Activated CD4-positive, alpha-beta T cell treated with anti-CD3 and anti-CD28 coated beads, Interleukin-2, Interleukin-4, amounts not matched to agents 100 ng/mL and 50 ng/mL, durations not matched to agents 16 hours and 8 hours (primary cell): ENCODE results near the gene PSME4.
A peak's percentile ranks its signal among the peaks of the same experiment; 100 is the strongest.
"Not testable (repeated sequence)": the region's sequence is repeated elsewhere in the genome, so short reads cannot be mapped to it uniquely, and the experiment has no call there.

Experiments
- DNase-seq: peaks from one replicate; pipeline ENCODE4 v3.0.0-alpha.2; 2020; ENCODE audit warnings: low spot score

PSME4 gene

DNA sequence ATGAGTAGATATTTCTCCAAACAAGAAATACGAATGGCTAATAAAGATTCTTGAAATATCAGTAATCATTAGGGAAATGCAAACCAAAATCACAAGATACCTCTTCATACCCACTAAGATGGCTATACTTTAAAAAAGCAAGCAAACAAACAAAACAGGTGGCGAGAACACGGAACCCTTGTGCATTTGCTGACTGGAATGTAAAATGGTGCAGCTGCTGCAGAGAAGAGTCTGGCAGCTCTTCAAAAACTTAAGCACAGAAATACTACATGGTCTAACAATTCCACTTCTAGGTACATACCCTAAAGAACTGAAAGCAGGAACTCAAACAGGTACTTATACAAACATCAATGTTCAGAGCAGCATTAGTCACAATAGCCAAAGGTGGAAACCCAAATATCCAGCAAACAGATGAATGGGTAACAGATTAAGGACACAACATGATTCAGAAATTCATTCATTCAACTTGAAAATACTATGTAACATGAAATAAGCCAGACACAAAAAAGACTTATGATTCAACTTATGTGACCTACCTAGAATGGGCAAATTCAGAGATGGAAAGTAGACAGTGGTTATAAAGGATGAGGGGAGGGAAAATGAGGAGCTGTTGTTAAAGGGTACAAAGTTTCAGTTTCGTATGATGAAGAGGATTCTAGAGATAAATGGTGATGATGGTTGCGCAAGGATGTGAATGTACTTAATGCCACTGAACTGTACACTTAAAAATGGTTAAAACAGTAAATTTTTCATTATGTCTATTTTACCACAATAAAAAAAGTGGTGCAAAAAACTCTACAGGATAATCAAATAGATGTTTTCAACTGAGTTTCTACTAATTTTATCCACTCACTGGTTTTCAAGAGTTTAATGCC, 84.2 kb downstream of the PSME4 start:
- peak; percentile 29 for DNase-seq

DNA sequence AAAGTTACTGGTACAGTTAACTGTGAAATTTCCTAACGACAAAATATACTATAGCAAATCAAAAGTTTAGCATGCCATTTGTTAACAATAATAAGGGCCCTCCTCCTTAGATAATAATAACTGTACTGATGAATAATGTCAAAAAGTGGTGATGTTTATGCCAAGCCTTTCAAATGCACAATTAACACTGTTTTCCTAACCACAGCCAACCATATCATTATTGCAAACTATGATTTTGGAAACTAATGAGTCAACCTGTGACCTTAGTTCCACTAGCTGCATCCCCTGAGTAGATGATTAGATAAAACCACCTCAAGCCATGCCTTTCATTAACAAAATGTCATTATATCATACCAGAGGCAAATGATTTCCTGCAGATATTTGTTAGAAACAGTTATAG, 85.9 kb downstream of the PSME4 start:
- DNase-seq, result peak; percentile 63

DNA sequence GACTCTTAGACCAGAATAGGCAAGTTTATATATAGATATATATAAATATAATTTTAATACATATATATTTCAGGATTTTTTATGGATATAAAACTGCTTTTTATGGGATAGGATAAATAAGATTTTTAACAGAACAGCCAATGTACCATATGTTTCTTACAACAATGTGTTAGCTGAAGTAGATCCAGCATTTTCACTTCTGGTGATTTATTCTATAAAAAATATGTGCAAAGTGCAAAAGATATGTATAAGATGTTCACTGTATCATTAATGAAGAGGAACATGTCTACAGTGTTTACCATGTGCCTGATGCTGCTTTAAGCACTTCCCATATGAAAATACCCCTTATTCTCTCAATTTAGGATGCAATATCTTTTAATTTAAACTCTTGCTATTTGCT, 88.8 kb downstream of the PSME4 start:
- DNase-seq, result no peak

DNA sequence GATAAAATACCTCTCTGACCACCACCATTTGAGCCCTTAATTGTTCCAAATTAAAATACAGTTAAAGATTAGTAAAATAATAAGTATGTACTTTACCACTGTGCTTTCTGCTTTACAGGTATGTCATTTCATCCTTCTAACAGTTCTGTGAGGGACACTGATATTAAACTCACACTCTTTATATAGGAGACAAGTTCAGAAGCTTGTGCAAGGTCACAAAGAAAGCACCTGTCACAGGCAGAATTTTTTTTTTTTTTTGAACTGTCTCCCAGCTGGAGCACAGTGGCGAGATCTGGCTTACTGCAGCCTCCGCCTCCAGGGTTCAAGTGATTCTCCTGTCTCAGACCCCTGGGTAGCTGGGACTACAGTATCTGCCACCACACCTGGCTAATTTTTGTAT, 89.4 kb downstream of the PSME4 start:
- no peak for DNase-seq

DNA sequence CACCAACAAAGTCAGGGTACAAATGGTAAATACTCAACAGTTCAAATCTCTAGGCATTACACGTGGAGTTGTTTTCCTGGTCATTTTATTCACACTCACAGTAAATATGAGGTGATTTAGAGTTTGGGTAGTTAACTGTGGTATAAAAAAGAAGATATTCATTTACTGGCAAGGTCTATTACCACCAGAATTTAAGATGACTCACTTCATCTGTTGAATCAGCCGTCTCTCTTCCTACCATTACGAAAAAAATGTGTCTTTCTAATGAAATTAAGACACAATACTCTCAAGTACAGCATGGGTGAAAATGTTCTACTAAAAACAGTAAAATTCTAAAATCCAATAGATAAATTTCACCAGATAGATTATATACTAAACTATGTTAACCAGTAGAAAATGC, 90.0 kb downstream of the PSME4 start:
- DNase-seq, result peak; percentile 2

DNA sequence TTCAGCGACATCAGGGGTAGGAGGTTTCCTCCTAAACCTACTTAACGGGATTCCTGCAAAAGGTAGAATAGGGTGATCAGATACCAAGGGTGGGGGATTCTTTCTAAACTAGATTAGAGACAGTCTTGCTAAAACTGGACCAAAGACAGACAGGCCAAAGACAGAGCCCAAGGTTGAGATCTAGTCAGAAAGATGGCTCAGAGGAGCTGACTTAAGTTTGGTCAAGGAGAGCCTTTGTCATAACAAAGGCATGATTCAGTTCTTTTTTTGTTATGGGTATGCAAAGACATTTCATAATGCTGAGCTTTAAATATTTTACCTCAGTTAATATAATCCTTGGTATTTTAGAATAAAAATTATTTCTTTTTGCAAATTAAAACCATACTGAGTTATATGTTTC, 93.2 kb downstream of the PSME4 start:
- DNase-seq, result no peak

DNA sequence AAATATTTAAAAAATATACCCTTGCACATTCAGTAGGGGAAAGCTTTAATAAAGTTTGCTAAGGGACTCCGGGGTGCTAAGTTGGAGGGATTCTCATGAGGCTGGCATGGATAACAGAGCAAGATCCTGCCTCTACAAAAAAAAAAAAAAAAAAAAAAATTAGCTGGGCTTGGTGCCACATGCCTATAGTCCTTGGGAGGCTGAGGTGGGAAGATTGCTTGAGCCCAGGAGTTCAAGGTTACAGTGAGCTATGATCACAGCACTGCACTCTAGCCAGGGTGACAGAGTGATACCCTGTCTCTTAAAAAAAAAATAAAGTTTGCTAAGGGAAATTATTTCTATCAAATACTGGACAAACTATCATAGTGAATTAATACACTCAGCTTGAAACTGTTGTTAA, 93.7 kb downstream of the PSME4 start:
- DNase-seq, result no peak

DNA sequence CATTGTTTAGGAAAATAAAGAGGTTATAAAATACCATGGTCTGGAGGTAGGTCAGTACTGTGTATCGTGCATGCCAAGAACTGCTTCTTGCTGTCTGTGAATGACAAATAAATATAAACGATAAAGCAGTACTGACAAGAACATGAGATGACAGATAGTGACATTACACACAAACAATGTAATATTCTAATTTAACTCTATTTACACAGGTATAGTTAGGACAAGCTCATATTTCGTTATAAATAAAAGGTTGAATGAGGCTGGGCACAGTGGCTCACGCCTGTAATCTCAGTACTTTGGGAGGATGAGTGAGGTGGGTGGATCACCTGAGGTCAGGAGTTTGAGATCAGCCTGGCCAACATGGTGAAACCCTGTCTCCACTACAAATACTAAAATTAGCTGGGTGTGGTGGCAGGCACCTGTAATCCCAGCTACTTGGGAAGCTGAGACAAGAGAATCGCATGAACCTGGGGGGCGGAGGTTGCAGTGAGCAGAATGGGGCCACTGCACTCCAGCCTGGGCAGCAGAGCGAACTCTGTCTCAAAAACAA, 96.3 kb downstream of the PSME4 start:
- DNase-seq, result no peak

DNA sequence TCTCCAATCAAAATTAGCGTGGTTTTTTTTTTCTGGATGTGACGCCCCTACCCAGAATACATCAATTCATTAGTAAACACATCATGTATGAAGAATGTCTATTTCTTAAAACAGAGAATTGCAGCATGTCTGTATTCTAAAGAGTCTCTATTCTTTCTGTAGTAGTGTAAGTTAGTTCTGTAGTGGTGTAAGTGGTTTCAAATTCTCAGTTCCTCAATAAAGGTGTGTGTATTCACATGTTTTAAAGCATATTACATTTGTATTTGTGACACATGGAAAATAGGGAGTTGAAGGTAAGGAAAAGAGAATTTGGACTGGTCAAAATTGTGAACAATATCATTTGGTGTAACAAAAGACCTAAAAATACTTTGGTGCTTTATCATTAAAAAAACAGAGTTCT, 103.0 kb downstream of the PSME4 start:
- no peak for DNase-seq

DNA sequence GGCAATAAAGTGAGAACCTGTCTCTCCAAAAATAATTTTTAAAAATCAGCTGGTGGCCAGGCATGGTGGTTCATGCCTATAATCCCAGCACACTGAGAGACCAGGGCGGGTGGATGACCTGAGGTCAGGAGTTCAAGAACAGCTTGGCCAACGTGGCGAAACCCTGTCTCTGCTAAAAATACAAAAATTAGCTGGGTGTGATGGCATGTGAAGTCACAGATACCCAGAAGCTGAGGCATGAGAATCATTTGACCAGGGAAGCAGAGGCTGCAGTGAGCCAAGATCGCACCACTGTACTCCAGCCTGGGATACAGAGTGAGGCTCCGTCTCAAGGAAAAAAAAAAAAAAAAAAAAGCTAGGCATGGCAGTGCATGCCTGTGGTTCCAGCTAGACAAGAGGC, 103.6 kb downstream of the PSME4 start:
- no peak for DNase-seq

DNA sequence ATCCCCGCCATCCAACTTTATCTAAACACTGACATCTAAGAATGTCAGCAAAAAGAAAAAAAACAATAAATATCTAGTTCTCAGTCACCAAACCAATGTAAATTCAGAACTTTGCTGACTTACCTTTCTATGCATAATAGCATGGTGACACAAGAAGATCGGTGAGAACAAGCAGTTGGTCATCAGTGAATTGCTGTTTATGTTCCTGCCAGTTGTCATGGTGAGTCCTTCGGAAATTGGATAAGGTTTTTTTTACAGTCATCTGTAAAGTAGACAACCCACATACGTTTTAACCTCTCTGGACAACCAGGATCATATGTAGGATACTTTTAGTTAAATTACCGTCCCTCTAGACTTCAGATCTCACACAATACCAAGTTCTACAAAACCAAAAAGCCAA, 104.8 kb downstream of the PSME4 start:
- DNase-seq, result no peak

DNA sequence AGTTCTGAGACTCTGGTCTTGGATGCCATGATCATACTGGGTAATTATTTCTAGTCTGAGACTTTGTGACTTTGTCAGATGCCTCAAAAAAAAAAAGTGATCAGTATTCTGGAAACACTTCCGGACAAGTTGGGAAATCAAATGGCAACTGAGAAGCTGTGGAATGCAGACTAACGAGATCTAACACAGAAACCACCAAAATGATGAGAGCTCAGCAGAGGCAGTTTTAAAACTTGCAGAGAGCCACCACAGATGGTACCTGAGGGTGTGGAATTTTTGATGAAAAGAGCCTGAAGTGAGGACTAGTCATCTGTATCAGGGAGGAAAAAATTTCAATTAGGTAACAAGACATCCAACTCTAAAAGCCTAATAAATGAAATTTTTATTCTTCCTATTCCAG, 105.5 kb downstream of the PSME4 start:
- no peak for DNase-seq

DNA sequence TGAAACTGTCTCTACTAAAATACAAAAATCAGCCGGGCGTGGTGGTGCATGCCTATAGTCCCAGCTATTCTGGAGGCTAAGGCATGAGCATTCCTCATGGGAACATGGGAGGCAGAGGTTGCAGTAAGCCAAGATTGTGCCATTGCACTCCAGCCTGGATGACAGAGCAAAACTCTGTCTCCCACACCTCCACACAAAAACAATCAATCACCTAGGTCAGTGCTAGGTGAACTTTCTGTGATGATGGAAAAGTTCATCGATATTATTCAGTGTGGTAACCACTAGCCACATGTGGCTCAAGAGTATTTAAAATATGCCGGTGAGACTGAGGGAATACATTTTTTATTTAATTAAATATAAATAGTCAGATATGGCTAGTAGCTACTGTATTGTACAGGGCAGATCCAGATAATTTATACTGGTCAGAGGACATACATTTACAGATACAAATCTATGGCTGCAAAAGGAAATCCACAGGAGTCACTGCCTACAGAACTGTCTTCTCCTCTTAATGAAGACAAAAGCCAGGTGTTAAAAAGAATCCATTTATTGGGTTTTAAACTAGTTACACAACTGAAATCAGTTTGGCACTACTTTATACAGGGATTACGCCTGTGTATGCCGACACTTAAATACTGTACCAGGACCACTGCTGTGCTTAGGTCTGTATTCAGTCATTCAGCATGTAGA, 107.1 kb downstream of the PSME4 start:
- no peak for DNase-seq

DNA sequence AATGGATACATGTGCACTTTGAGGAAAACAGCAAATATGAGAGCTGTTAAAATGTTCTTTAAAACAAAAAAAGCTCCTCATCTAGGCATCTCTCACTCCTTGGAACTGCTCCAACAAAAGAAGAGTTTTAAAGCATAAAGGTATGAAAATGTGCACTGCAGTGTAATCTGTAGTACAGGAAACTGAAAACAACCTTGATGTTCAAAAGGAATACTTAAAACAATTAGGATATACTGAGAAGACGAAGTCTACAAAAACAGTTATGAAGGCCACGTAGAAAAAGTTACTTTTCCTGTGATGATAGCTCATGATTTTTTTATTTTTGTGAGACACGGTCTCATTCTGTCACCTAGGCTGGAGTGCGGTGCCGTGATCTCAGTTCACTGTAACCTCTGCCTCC, 109.0 kb downstream of the PSME4 start:
- DNase-seq, result no peak

DNA sequence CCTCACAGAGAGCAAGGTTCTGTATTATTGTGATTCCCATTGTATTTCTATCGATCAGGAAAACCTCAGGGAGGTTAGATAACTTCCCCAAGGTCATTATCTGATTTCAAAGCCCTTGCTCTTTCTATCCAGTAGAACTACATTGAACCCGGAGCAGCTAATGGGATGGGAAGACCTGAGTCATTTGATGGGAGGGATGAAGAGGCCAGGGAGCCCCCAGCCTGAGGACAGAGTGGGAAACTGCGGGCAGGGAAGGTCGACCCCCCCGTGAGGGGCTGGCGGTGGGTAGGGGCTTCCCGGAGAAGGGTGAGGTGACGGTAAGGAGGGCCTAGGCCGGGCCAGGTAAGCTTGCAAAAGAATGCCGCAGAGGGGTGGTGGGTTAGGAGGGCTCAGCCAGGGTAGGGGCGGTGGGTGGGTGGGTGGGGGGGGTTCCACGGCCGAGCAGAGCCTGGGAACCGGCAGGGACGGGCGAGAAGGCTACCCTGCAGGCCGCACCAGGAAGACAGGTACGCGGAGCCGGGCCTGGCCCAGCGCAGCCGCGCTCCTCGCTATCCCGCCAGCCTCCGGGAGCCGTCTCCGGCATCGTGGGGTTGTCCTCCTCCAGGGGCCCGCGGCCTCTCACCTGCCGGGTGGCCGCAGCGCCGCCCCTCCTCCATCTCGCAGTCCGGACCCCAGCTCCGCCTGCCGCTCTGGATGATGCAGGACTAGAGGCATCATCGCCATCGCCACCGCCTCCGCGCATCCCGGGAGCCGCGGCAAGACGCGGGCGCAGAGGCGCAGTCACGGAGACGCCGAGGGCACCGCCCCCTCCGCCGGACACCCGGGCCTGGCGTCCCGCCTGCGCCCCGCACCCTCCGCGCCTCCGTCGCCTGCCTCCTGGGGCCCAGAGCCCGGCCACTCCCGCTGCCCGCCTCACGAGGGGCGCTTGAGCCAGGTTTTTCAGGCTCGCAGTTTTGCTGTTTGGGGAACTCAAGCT, 111.3 kb downstream of the PSME4 start, which contains the start of gene GPR75:
Gene GPR75 (minus strand): TSS at position 762 of the 976 bp plus-strand sequence. CDS start 5,211 bp downstream, outside the sequence.
- DNase-seq, result no peak

DNA sequence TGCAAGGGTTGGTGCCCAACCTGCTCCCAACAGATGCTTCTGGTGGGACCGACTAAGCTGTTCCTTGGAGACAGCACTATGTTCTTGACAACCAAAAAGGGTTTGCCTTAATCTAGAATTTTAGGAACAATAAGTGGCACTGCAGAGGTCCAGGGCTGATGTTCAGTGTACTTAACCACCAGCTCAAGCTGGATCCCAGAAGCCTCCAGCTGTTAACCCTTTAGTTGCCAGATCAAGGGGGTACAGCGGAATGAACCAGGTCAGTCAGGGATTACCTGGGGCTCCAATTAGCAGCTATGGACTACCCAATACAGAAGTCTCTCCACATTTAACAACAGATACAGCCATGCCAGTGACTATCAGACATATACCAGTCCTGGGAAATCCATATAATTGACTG, 114.5 kb downstream of the PSME4 start:
- DNase-seq, result no peak

DNA sequence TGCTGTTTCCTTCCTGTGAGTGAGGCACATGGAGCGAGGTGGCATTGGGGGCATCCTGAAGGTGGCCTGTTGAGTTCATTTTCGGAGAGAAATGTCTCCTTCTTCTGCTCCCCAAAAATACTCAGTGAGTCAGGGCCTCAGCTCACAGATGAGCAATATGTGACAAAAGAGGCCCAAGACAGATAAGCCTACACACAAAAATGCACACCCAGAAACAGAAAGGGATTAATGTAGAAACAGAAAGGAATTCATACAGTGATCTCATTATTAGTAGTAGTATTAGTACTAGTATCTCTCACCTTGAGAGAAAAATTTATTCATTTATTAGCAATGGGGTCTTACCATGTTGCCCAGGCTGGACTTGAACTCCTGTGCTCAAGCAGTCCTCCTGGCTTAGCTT, 116.1 kb downstream of the PSME4 start:
- peak; percentile 8 for DNase-seq

DNA sequence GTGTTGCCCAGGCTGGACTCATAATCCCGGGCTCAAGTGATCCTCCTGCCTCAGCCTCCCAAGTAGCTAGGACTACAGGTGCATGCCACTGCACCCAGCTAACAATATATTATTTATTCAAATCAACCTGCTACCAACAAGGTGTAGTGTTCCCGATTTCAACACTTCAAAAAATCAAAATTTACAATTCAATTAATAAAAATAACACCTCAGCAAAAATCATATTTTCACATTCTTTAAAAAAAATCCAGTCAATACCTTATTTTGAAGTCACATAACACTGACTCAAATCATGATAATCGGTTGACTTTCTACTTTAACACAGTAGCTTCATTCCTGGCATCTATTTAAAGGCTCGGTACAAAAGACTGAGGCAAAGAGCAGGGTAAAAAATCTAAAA, 118.3 kb downstream of the PSME4 start:
- peak; percentile 3 for DNase-seq

DNA sequence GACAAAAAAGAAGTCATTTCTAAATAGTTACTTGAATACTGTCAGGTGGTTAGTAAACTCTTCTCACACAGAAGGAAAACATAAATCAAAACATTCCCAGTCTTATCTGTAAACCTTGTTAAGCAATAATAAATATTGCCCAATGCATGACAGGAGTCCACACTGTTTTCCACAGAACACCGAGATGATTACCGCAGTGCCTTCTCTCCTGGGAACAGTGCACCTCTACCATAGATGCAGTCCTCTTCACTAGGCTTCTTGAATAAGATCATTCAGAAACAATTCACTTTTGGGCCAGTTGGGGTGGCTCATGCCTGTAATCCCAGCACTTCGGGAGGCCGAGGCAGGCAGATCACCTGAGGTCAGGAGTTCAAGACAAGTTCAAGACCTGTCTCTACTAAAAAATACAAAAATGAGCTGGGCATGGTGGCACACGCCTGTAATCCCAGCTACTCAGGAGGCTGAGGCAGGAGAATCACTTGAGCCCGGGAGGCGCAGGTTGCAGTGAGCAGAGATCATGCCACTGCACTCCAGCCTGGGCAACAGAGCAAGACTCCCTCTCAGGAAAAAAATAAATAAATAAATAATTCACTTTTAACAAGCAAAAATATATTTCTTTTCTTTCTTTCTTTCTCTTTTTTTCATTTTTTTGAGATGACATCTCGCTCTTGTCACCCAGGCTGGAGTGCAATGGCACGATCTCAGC, 119.6 kb downstream of the PSME4 start:
- not testable (repeated sequence) for DNase-seq

DNA sequence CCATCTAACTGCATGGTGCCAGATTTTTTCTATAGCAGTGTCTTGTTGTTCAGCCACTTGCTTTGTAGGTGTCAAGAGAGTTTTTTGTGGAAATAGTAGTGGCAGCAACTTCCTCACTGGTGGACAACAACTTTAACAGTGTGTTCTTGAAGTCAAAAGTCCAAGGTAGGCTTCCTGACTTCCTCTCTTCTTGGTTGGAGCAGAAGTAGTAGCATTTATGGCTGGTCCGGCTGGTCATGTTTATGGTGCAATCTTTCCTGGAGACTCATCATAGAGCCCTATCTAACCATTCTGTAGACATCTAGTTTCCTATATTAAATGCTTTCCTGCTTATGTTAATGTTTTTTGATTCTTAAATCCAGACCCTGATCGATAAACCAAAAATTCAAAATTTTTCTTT, 122.7 kb downstream of the PSME4 start:
- no peak for DNase-seq

DNA sequence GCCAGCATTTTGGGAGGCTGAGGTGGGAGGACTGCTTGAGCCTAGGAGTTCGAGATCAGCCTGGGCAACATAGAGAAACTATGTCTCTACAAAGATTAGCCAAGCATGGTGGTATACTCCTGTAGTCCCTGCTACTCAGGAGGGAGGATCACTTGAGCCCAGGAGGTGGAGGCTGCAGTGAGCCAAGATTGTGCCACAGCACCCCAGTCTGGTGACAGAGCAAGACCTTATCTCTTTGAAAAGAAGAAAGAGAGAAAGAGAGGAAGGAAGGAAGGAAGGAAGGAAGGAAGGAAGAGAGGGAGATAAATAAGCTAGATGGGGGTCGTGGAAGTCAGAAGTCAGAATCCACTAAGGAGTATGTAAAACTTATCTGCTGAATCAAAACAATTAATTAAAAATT, 127.2 kb downstream of the PSME4 start:
- no peak for DNase-seq
